Measurements from ENCODE around the gene LRMDA. TPM values are rescaled to one million over a fixed set of nuclear protein-coding genes. Genes with fewer than 3 reads are reported as not detected.

The LRMDA gene
- total and polyA plus RNA-seq, 12 donors, result 30.7 to 132 (median 78.1) TPM

DNA sequence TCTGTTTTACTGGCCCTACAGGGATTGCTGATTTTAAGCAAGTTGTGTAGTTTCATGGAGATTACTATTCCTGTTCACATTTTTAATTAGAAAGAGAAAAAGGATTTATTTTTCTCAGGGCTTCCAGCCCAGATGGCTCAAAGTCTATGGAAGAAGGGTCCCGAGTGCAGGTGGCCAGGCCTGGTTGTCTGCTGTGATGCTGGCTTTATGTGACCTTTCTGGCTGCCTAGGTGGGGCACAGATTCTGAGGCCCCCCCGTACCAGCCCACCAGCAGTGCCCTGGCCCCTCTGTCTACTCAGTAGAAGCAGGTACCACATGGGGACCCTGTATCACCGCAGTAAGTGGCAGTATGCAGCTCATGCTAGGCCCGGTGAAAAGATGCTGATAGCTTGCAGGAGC, 426.5 kb downstream of the LRMDA start:
- Histone ChIP-seq H3K4me1 (replicated peaks in 1 of 2) (peaks cover 0 to 3% of the 10 kb centered on the region in 2 donors), H3K9me3 (replicated peaks in 1 of 3) (no peaks in the 10 kb centered on the region), H3K27ac (no peak overlapping the region), H3K4me3 (no peak overlapping the region), H3K27me3 (no peaks in the 10 kb centered on the region), H3K36me3 (replicated peaks in 1 of 2) (no peaks in the 10 kb centered on the region)
- 96 to 100% (median 99%) methylated on average over 3 to 4 of the region's 4 CpGs for WGBS, 4 donors
- intact Hi-C loops (cut with DNase I), result no loop called here
- TF ChIP-seq POLR2A (IDR thresholded peaks at IDR 0.05), result no peak
- TF ChIP-seq, protein P1, sequence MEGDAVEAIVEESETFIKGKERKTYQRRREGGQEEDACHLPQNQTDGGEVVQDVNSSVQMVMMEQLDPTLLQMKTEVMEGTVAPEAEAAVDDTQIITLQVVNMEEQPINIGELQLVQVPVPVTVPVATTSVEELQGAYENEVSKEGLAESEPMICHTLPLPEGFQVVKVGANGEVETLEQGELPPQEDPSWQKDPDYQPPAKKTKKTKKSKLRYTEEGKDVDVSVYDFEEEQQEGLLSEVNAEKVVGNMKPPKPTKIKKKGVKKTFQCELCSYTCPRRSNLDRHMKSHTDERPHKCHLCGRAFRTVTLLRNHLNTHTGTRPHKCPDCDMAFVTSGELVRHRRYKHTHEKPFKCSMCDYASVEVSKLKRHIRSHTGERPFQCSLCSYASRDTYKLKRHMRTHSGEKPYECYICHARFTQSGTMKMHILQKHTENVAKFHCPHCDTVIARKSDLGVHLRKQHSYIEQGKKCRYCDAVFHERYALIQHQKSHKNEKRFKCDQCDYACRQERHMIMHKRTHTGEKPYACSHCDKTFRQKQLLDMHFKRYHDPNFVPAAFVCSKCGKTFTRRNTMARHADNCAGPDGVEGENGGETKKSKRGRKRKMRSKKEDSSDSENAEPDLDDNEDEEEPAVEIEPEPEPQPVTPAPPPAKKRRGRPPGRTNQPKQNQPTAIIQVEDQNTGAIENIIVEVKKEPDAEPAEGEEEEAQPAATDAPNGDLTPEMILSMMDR (IDR thresholded peaks at IDR 0.05), result no peak
- no peak for DNase-seq

DNA sequence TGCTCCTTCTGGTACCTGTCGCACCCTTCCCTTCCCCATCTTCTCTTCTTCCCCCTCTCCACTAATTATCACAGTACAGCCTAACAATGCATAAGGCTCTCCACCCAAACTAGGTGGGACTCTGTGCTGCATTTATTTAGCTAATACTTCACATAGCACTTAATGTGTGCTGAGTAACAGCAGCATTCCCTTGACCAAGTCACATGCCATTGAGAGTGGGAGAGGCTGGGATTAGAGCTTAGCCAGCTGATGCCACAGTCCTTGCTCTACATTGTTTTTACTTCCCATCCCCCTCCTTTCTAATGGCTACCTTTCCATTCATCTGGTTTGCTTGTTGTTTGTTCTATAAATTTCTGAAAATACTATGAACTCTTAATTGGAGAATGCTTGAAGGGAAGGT, 426.9 kb downstream of the LRMDA start:
- H3K4me1 ChIP-seq (replicated peaks in 1 of 2), result no peaks in the 10 kb centered on the region
- intact Hi-C loops (cut with DNase I), result no loop called here

DNA sequence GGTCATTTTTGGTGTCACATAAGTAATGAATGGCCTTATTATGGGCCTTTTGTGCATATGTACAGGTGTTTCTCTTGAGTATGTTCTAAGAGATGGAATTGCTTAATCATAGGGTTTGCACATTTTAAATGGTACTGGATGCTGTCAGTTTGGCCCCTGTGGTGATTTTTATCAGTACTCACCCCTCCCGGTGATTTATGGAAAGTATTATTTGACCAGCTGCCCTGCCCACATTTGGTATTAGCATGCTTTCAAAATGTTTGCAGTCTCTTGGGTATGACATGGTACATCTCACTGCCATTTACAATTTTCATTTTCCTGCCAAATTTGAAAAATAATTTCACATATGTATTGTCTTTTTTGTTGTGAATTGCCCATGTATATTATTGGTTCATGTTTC, 427.7 kb downstream of the LRMDA start:
- DNase-seq, result no peak
- H3K27ac ChIP-seq, result no peak overlapping the region
- H3K4me3 ChIP-seq, result no peak overlapping the region
- TF ChIP-seq, protein P1 (IDR thresholded peaks at IDR 0.05), result no peak
- TF ChIP-seq POLR2A (IDR thresholded peaks at IDR 0.05), result no peak
- H3K4me1 ChIP-seq (replicated peaks in 1 of 2), result no peaks in the 10 kb centered on the region
- H3K9me3 ChIP-seq (replicated peaks in 1 of 3), result no peaks in the 10 kb centered on the region
- H3K27me3 ChIP-seq, result no peaks in the 10 kb centered on the region
- intact Hi-C loops (cut with DNase I), result no loop called here
- no peaks in the 10 kb centered on the region for H3K36me3 ChIP-seq (replicated peaks in 1 of 2)
- WGBS, 4 donors, result 0 to 94% (median 29%) methylated on average over 1 of the region's 1 CpG

More for the DNA sequence above, 426.9 kb downstream of the LRMDA start:
- Histone ChIP-seq H3K27me3 (no peaks in the 10 kb centered on the region), H3K27ac (no peak overlapping the region), H3K36me3 (replicated peaks in 1 of 2) (no peaks in the 10 kb centered on the region), H3K9me3 (replicated peaks in 1 of 3) (no peaks in the 10 kb centered on the region), H3K4me3 (no peak overlapping the region)
- WGBS, 4 donors, result 93 to 100% (median 95%) methylated on average over 1 of the region's 1 CpG
- TF ChIP-seq POLR2A (IDR thresholded peaks at IDR 0.05), result no peak
- TF ChIP-seq, protein P1 (IDR thresholded peaks at IDR 0.05), result no peak
- DNase-seq, result no peak

DNA sequence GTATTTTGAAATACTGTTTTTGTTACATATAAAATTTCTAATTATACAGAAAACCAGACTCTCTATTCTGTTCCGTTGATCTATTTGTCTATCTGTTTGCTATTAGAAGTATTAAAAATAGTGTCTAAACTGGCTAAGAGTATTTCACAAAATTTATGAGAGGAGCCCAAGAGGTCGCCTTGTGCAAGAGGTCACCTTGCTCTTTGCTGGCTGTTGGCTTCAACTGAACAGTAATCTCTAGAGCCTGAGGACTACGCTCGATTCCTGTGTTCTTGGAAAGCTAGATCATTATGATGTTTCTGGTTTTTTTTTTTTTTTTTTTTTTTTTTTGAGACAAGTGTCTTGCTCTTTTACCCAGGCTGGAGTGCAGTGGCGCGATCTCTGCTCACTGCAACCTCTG, 428.6 kb downstream of the LRMDA start:
- Histone ChIP-seq H3K36me3 (replicated peaks in 1 of 2) (no peaks in the 10 kb centered on the region), H3K27me3 (no peaks in the 10 kb centered on the region), H3K9me3 (replicated peaks in 1 of 3) (no peaks in the 10 kb centered on the region), H3K27ac (no peak overlapping the region), H3K4me1 (replicated peaks in 1 of 2) (no peaks in the 10 kb centered on the region), H3K4me3 (no peak overlapping the region)
- DNase-seq, result peak in 6 of 7 donors; percentile 13 to 70 (median 30)
- 70 to 78% (median 72%) methylated on average over 6 of the region's 6 CpGs for WGBS, 4 donors
- no peak for TF ChIP-seq POLR2A (IDR thresholded peaks at IDR 0.05)
- TF ChIP-seq, protein P1 (IDR thresholded peaks at IDR 0.05), result no peak
- intact Hi-C loops (cut with DNase I), result no loop called here

Measured in adrenal gland (tissue), 12 donors.